ENCODE results near the gene NFAM1.

The NFAM1 gene

DNA sequence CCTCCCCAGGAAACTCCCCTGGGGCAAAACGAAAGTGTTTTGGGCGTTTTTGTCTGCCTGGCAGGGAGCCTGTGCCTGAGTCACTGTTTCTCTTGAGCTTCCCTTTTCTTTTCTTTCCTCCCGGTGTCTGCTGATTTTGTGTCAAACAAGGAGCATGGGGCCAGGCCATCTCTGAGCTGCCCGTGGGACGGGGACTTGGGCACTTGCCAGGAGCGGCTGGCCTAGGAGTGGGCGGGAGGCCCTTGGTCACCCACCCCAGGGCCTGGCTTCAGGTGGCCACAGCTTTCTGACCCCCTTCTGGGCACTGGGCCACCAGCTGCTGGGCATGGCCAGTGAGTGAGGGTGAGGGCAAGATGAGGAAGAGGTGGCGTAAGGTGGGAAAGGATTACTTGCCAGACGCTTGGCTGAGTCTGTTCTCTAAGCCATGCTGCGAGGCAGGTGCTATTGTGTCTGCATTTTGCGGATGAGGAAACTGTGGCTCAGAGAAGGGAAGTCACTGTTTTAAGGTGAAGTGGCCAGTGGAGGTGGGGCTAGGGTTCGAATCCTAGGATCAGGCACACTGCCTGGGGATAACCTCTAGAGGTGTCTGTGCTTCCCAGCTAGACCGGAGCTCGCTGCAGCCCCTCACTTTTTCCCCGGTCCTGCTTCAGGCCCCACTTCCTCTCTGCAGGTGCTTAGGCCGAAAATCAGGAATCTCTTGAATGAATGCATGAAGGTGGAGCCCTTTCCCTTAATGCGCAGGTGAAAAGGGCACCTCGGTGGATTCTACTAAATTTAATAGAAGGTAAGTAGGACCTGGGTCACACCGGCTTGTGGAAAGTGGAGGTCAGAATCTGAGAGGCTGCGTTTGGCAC, 7.8 kb upstream of the NFAM1 start:
- DNase-seq (ENCODE audit: low read depth, low spot score), result no peak

DNA sequence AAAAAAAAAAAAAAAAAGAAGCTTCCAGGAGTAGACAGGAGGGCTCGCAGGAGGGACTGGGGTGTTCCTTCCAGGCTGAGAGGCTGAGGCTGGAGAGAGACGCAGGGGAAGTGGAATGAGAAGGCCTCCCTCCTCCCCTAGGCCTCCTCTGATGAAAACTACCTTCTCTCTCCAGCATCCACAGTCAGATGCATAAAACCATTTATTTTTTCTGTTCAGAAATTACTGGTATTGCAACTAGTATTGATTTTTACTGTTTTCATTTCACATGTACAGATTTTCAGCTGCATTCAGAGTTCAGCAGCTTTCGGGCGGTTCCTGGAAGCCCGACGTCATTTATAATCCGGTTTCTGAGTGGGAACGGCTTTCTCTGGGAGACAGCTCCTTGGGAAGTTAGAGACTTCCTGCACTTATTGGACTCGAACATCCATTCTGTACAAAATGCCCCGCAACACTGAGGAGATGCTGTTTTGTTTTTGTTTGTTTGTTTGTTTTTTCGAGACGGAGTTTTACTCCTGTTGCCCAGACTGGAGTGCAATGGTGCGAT, 6.9 kb upstream of the NFAM1 start:
- DNase-seq (ENCODE audit: low read depth, low spot score), result no peak

DNA sequence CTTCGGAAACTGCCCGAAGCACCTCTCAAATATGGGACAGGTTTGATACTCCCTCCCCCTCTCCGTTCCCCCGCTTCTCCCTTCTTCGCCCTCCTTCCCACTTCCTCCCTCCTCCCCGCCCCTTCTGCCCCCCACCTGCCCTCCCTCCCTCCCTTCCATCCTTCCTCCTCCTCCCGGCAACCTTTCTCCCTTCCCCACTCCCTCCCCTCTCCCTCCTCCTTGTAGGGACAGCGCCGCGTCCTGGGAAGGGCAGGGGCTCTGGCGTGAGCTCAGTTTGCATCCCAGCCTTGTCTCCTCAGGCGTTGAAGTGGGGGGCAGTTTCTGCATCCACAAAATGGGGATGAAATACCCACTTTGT, 6.1 kb upstream of the NFAM1 start:
- no peak for DNase-seq (ENCODE audit: low read depth, low spot score)

DNA sequence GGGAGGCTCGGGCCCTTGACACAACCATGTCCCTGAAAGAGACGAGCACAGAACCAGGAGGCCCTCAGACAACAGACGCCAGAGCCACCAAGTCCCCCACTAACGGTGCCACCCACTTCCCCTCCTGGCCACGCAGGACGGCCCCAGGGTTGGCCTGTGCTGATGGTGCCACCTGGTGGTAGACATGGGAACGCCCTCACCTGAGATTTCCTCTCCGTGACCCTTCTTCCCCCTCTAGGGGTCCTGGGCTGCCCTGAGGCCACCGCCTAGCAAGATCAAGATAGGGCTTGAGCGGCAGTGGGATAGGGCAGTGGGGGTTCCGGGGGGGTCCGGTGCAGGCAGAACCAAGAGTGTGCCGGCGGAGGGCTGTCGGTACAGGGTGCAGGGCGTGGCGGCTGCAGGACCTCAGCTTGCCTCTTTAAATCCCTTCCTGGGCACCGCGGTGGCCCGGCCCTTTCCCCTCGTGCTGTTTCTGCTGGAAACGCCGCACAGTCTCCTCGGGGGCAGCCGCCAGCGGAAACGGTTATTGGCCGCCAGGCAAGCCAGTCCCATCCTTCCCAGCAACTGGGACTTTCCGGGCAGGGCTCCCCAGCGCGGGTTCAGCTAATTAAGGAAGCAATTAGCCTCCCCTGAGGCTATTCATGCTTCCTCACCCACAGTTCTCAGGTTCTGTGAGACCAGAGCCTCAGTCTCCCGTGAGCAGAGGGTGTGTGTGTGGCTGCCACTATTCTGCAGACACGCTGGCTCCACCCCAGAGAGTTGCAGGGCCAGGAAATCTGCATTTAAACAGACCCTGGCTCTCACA, 5.5 kb upstream of the NFAM1 start:
- no peak for DNase-seq (ENCODE audit: low read depth, low spot score)

DNA sequence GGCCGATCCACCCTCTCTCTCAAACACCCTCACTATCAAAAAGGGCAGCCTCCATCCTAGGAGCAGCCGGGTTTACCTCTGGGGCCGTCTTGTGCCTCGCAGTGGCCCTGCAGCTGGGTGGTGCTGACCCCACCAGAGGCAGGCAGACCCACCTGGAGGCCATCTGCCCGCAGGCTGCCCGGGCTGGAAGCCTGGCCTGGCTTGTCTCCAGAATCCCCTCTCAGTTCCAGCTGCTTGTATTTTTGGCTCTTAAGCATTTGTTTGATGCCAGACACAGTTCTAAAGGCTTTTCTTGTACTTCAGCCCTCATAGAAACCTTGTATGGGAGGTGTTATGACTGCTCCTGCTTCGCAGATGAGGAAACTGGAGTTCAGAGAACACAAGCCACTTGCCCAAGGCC, 4.2 kb upstream of the NFAM1 start:
- no peak for DNase-seq (ENCODE audit: low read depth, low spot score)

DNA sequence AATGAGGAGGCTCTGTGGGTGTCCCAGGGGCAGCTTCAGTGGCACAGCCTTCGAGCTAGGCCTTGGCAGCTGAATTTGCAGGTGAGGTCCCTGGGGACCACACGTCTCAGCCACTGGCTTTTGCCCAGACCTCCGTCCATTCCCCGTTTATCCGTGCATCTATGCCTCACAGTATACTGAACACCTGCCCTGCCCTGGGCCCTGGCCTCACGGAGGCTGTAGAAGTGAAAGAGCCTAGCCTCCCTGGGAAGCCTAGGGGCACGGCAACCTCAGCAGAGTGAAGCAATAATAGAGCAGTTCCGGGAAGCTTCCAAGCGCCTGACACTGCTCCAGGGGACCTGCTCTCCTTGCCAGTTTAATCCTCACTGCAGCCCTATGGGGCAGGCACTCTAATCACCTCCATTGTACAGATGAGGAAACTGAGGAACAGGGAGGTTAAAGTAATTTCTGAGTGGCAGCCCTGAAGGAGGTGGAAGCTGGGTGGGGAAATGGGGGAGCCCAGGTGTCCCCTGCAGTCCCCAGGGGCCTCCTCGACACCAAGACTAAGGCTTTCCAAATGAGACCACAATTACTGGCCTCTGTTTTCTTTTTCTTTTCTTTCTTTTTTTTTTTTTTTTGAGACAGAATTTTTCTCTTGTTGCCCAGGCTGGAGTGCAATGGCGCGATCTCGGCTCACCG, 2.7 kb upstream of the NFAM1 start:
- DNase-seq (ENCODE audit: low read depth, low spot score), result no peak

DNA sequence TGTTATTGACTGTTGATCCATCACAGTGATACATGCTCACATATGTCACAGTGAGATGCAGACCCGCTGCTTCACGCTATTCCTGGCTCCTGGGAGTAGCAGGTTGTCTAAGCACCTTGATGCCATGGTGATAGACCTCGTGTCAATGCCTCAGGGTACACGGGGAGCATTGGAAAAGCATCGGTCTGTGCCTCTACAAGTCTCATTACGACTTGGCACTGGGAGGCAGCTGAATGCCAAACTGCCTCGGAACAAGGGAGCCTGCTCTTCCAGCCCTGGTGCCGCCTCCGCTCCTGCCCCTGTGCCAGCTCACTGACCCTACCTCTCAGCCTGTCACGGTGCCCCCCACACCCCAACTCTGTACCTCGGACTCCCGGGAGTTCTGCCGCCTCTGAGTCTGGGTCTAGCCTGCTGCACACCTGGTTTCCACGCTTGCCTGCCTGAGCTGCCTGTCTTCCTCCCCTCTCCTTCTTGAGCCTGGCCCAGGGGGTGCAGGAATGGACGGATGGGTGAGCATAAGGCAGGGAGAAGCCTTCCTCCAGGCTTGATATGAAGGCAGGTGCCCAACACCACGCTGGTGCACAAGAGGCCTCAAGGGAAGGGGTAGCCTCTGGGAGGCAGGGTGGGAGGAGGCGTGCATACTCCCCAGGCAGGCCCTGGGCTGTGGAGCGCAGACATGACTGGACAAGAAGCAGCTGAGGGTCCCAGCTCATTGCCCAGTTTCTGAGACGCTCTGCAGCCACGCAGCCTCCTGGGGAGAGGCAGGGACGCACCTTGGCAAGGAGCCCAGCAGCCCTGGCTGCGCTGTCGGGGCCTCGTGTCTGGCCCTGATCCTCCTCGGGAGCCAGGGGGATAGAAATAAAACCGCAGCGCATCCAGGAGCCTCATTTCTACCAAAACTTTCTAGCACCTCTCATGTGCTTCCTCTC, 1.8 kb upstream of the NFAM1 start:
- no peak for DNase-seq (ENCODE audit: low read depth, low spot score)

DNA sequence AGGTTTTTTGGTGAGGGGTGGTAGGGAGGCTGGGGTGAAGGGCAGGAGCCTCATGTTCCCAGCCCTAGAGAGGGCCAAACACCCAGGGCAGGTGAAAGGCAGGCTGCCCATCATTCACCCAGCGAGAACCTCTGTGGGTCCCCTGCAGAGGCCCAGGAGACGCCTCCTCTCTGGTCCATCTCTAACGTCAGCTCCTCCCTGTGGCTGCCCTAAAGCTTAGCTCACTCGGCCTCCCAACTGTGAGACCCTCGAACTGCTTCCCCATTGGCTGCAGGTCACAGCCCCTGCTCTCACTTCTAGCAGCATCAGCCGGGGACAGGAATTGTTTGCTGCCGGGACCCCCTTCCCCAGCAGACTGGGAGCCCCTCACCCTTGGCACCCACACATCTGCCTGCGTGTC, 615 bp upstream of the NFAM1 start:
- no peak for DNase-seq (ENCODE audit: low read depth, low spot score)

DNA sequence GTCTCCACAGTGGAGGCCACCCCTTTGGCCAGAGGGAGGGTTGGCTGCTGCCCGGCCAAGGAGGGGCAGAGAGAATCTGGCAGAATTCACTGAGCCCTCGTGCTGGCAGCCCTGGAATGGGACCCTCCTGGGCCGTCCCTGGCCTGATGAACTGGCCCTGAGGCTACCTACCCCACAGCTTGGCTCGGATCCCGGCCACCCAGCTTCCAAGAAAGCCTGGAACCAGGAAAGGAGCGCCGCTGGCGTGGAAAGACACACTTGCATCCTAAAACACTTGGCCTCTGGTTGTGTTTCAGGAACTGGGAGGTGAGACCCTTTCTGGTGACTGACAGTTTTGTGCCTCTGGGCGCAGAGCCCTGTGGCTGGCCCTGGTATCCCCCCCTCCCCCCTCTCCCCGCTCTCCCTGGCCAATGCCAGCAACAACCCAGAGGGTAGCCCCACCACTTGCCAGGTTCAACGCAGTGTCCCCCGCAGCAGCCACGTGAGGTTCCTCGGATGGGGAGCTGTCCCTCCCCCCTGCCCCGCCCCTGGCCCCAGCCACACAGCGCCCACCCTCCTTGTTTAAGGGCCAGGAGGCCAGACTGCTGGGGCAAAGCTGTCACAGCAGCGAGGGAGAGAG, 693 bp downstream of the NFAM1 start:
- no peak for DNase-seq (ENCODE audit: low read depth, low spot score)

DNA sequence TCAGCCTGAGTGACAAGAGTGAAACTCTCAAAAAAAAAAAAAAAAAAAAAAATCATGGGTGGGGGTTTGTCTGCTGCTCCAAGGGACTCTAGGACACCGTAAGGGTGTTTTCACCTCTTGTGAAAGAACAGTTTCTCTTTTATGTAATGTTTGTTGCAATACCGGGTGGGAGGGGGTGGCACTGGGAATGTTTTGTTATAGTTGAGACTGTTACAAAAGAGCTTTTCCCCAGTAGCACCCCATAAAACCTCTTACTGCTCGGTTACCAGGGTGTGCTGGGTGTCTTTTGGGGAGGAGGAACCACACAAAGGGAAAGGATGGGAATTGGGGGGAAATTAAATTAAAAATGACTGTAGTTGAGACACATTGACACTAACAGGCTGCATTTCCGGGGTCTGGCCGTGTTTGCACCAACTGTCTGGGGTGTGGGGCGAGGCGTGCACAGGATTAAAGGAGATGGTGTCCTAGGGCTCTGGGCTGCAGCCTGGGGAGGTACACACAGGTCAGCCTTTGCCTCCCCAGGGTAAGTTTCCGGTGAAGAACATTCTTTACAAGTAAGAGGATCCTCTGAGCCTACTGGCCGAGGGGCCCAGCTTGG, 1.6 kb downstream of the NFAM1 start:
- DNase-seq (ENCODE audit: low read depth, low spot score), result no peak

DNA sequence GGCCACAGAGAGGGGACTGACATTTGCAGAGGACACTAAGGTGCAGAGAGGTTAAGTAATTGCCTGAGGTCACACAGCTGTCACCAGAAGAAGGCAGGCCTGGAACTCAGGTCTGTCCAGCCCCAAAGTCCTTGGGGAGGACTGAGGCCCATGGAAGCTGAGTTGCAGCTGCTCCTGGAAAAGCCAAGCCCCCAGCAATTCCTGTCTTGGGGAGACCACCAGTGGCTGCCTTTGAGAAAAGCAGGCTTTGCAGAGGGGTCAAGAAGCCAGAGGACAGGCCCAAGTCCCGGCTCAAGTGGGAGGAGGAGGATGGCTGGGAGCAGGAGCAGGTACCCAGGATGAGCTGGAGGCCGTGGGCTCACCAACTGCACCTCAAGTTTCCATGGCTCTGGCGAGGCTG, 3.4 kb downstream of the NFAM1 start:
- no peak for DNase-seq (ENCODE audit: low read depth, low spot score)

DNA sequence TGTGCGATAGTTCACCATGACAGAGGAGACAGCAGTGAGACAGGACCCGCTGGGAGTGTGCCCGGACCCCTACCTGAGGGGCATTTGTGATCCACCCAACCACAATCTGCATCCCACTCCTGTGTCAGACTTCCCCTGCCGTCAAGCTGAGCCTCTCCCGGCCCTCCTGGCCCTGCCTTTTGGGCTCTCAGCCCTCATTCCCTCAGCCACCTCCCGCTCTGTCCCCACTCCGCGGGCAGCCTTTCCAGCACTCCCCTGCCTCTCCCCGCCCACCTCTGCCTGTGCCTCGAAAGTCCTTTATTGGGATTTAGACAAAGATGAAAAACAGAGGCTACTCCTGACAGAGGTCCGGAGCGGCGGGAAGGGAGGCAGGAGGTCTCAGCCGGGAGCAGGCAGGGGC, 4.2 kb downstream of the NFAM1 start:
- no peak for DNase-seq (ENCODE audit: low read depth, low spot score)

DNA sequence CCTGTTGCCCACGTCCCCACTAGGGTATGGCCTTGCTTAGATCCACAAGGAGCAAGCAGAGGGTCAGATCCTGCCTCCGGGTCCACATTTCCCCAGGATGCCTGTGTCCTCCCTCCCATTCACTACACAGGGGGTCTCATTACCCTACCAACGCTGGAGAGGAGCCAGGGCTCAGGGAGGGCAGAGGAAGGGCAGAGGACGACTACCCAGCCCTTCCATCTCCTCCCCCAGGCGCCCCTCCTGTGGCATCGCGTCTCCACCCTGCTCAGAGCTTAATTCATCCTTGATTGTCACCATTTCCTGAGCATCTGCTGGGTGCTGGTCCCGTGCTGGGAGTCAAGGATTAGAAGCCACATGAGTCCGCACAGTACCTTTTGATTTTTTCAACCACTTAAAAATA, 5.0 kb downstream of the NFAM1 start:
- no peak for DNase-seq (ENCODE audit: low read depth, low spot score)

DNA sequence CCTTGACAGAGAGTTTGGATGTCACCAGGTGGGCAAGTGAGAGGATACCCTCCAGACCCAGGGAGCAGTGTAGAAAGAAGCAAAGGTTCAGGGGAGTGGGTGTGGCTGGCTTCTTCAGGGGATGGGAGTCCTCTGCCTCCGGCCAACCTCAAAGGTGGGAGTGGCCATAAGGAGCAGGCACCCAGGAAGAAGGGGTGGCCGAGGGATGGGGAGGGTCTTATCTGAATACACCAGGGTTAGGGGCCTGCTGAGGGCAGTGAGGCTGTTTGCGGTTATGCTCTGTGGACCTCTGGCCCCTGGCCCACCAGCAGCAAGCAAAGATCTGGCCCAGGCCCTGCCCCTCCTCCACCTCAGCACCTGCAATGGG, 6.2 kb downstream of the NFAM1 start:
- DNase-seq (ENCODE audit: low read depth, low spot score), result no peak

DNA sequence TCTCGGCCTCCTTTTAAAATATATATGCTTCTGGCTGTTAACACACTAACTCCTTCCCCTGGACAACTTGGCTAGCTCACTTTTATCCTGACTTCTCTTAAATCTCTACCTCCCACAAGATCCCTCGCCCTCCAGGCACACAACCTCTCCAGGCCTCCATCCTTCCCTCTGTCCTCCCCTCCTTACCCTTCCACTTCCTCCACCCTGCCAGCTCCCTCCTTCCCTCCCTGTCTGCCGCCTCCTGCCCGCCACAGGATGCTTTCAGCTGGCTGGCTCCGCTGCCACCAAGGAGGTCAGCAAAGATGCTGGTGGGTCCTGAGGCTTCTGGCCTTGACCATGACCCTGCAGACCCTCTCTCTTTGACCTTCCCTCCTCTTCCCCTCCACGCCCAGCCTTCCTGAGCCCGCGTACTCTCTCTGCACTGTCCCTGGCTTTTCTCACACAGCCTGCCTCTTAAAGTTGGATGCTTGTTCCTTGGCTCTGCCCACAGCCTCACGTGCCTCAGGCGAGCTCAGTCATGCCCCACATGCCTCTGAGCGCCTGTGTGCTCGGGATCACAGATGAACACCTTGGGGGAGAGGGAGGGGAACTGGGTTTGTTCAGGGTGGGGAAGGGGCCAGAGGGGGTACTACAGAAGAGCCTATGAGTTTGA, 6.7 kb downstream of the NFAM1 start:
- DNase-seq (ENCODE audit: low read depth, low spot score), result no peak

DNA sequence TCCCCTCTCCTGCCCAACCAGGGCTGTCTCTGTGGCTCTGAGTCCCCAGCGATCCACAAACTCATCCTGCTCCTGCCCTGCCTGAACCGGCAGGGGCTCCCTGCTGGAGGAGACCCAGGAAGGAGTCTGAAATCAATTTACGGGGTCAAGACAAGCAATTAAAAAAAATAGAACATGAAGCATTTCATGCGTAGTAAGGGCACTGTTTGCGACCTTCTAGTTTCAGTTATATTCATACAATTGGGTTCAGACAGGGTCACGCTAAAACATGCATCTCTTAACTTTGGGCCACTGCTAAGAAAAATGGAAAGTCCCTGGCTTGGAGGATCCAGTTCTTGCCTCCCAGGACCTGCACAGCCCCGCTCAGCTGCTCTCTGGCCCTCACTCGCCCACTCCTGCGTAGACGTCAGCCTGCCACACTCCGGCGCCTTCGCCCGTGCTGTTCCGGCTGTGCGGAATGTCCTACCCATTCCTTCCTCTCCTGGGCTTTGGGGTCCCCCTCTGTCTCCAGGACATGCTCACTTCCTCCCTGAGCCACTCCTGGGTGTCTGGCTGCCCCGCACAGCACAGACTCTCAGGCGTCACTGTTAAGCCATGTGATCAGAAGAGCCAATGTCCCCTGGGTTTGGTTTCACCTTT, 12.8 kb downstream of the NFAM1 start:
- no peak for DNase-seq (ENCODE audit: low read depth, low spot score)

DNA sequence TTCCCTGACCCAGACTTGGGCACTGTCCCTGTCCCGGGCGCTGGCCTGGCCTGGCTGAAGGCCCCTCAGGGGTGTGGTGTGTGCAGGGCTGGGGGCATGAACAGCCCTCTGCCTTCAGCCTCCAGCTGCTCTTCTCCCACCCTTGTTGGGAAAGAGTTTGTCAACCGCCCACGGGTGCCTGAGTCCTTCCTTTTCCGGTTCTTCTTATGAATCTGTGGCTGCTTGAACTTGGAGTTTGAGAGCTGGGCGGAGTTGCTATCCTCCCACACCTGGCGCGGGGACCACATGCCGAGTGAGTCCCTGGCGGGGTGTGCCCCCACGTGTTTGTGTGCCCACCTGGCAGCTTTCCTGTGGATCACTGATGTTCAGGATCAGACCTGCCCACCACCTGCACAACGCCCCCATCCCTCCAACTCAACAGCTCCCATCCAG, 13.4 kb downstream of the NFAM1 start:
- no peak for DNase-seq (ENCODE audit: low read depth, low spot score)

DNA sequence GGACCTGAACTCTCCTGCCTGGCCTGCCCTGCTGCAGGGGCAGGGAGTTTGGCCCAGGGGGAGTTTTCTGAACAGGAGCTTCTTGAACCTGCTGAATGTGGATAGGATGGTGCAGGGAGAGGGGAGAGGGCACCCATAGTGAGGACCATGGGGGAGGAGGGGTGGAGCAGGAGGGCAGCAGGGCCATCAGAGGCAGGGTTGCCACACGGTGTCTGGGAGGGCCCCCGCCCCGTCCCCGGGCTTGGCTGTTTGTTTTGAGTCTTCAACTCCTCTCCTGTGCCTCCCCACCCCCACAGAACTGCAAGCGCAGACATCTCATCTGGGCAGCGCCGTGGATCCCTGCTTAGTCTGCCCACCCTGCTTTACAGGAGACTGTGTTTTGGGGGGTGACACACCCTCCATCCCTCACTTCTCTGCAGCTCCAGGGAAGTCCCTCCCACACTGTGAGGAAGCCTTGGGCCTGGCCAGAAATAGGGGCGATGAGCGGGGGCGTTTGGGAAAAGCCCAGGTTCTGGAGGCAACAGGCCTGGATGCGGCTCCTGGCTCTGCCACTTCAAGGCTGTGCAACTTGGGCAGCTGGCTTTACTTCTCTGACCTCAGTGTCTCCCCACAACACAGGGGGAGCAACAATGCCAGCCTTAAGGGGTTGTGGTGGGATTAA, 14.4 kb downstream of the NFAM1 start:
- DNase-seq (ENCODE audit: low read depth, low spot score), result no peak
